SK-N-SH (cell line): ENCODE results near the gene PALS2. TPM values are rescaled to one million over a fixed set of nuclear protein-coding genes. Genes with fewer than 3 reads are reported as not detected.

Experiments used
- CTCF ChIA-PET: fragments of 300-600, 350-600 bp; formaldehyde crosslinking; extraction: SDS; loops from one replicate; lab custom pipeline; 2021; lab: Yijun Ruan, JAX
- POLR2A ChIA-PET: fragments of 350-600 bp; sonication (Branson Sonifier 250); formaldehyde crosslinking; extraction: SDS; loops from one replicate; lab custom pipeline; 2020; ENCODE audit warnings: antibody characterized with exemption, inconsistent platforms; lab: Yijun Ruan, JAX
- DNase-seq: peaks from one replicate; pipeline ENCODE4 v3.0.0; 2012
- H2AFZ ChIP-seq: fragments of 200-600 bp; sonication (generic); 2 replicates; pipeline ENCODE4 v1.8.1; 2016; ENCODE audit warnings: antibody characterized with exemption, mild to moderate bottlenecking, low read depth
- H3F3A ChIP-seq: fragments of 200-600 bp; sonication (generic); replicated peaks from 2 replicates; pipeline ENCODE3; 2016; ENCODE audit warnings: antibody characterized with exemption, mild to moderate bottlenecking; ENCODE audit not compliant: insufficient read depth
- H3K27ac ChIP-seq, 2 experiments: fragments of 200-500 bp in 1 of 2; fragments of 200-600 bp in 1 of 2; sonication (Bioruptor generic) in 1 of 2; sonication (generic), shearing (Covaris generic) in 1 of 2; 2 replicates each; pipeline versions ENCODE4 v1.5.1 to v1.6.1; 2014 to 2016; ENCODE audit warnings: low read depth in 2 of 2, inconsistent platforms in 1 of 2, low read length in 1 of 2, mild to moderate bottlenecking in 1 of 2, mixed read lengths in 1 of 2
- H3K27me3 ChIP-seq: fragments of 200-600 bp; sonication (generic), shearing (Covaris generic); 2 replicates; pipeline ENCODE4 v1.6.1; 2016; ENCODE audit warnings: mixed run types; ENCODE audit not compliant: insufficient read depth
- H3K36me3 ChIP-seq, 2 experiments: fragments of 200-500 bp in 1 of 2; fragments of 200-600 bp in 1 of 2; sonication (Bioruptor generic) in 1 of 2; sonication (generic) in 1 of 2; replicated peaks in 1 of 2; 2 replicates each; pipeline versions ENCODE3 to v1.5.1; 2014 to 2016; ENCODE audit warnings: low read length in 1 of 2, mild to moderate bottlenecking in 1 of 2; ENCODE audit not compliant: insufficient read depth in 2 of 2, control insufficient read depth in 1 of 2
- H3K4me1 ChIP-seq, 2 experiments: fragments of 200-500 bp in 1 of 2; fragments of 200-600 bp in 1 of 2; sonication (Bioruptor generic) in 1 of 2; sonication (generic), shearing (Covaris generic) in 1 of 2; 2 replicates each; pipeline versions ENCODE4 v1.5.1 to v1.6.1; 2014 to 2016; ENCODE audit warnings: low read depth in 1 of 2, low read length in 1 of 2, mixed run types in 1 of 2; ENCODE audit not compliant: insufficient read depth in 2 of 2, control insufficient read depth in 1 of 2
- H3K4me2 ChIP-seq: fragments of 200-600 bp; sonication (generic), shearing (Covaris generic); 2 replicates; pipeline ENCODE4 v1.6.1; 2017; ENCODE audit warnings: mixed run types
- H3K4me3 ChIP-seq, 2 experiments: fragments of 200-500 bp in 1 of 2; fragments of 200-600 bp in 1 of 2; sonication (Bioruptor generic) in 1 of 2; sonication (generic), shearing (Covaris generic) in 1 of 2; 2 replicates each; pipeline versions ENCODE4 v1.5.1 to v1.8.1; 2014 to 2016; ENCODE audit warnings: low read depth in 2 of 2, inconsistent platforms in 1 of 2, low read length in 1 of 2, mild to moderate bottlenecking in 1 of 2, mixed read lengths in 1 of 2, moderate library complexity in 1 of 2
- H3K79me2 ChIP-seq: fragments of 200-600 bp; sonication (generic); 2 replicates; pipeline ENCODE4 v1.8.1; 2017; ENCODE audit warnings: mild to moderate bottlenecking; ENCODE audit not compliant: insufficient read depth
- H3K9ac ChIP-seq: fragments of 200-600 bp; sonication (generic); 2 replicates; pipeline ENCODE4 v1.6.1; 2017; ENCODE audit warnings: mixed run types
- H3K9me2 ChIP-seq: fragments of 200-600 bp; sonication (generic); 2 replicates; pipeline ENCODE4 v1.6.1; 2017; ENCODE audit warnings: mixed run types
- H3K9me3 ChIP-seq: fragments of 200-600 bp; sonication (generic); 2 replicates; pipeline ENCODE4 v1.6.1; 2017; ENCODE audit warnings: mixed run types, mild to moderate bottlenecking, moderate library complexity
- H4K20me1 ChIP-seq: fragments of 200-600 bp; sonication (generic); 2 replicates; pipeline ENCODE4 v1.6.1; 2017; ENCODE audit warnings: mild to moderate bottlenecking, mixed run types; ENCODE audit not compliant: insufficient read depth
- ELF1 ChIP-seq: IDR thresholded peaks from 2 replicates; pipeline ENCODE4 v1.4.0; 2012
- EP300 ChIP-seq, 2 experiments: IDR thresholded peaks; 2 replicates each; pipeline versions ENCODE4 v1.4.0 to v1.6.1; 2012; ENCODE audit warnings: borderline replicate concordance in 1 of 2, low read depth in 1 of 2, low read length in 1 of 2
- EZH2phosphoT487 ChIP-seq: fragments of 200-600 bp; sonication (generic); IDR thresholded peaks from 2 replicates; pipeline ENCODE4 v1.6.1; 2017; ENCODE audit warnings: low read depth, mixed run types, mild to moderate bottlenecking, antibody characterized with exemption, moderate library complexity, borderline replicate concordance
- GATA2 ChIP-seq: sonication (generic); formaldehyde crosslinking; IDR thresholded peaks from 2 replicates; pipeline ENCODE4 v1.5.0; 2020; ENCODE audit warnings: mild to moderate bottlenecking, missing genetic modification reagents
- MEF2A ChIP-seq: IDR thresholded peaks from 2 replicates; pipeline ENCODE4 v1.4.0; 2012; ENCODE audit warnings: low read depth, borderline replicate concordance
- MXI1 ChIP-seq: IDR thresholded peaks from 2 replicates; pipeline ENCODE4 v1.6.1; 2012; ENCODE audit warnings: mild to moderate bottlenecking, low read depth, low read length, improper control_type of control experiment
- NFIC ChIP-seq: IDR thresholded peaks from 2 replicates; pipeline ENCODE4 v1.4.0; 2012; ENCODE audit warnings: borderline replicate concordance
- RAD21 ChIP-seq: IDR thresholded peaks from 2 replicates; pipeline ENCODE4 v1.6.1; 2012; ENCODE audit warnings: mild to moderate bottlenecking, low read length
- RCOR1 ChIP-seq: fragments of 150-350 bp; IDR thresholded peaks from 2 replicates; pipeline ENCODE4 v1.6.1; 2017; ENCODE audit warnings: antibody characterized with exemption, low read length
- RFX5 ChIP-seq: IDR thresholded peaks from 2 replicates; pipeline ENCODE4 v1.6.1; 2012; ENCODE audit warnings: mild to moderate bottlenecking, improper control_type of control experiment, low read length
- RXRA ChIP-seq: IDR thresholded peaks from 2 replicates; pipeline ENCODE4 v1.4.0; 2012; ENCODE audit warnings: low read depth, mild to moderate bottlenecking, borderline replicate concordance
- SIN3A ChIP-seq: IDR thresholded peaks from 2 replicates; pipeline ENCODE4 v1.6.1; 2012; ENCODE audit warnings: low read depth, mild to moderate bottlenecking, low read length, moderate library complexity, borderline replicate concordance
- SMC3 ChIP-seq: IDR thresholded peaks from 2 replicates; pipeline ENCODE4 v1.6.1; 2012; ENCODE audit warnings: low read depth, low read length, improper control_type of control experiment
- TAF1 ChIP-seq: IDR thresholded peaks from 2 replicates; pipeline ENCODE4 v1.6.1; 2012; ENCODE audit warnings: low read depth, mild to moderate bottlenecking, low read length, moderate library complexity, borderline replicate concordance
- TEAD4 ChIP-seq: IDR thresholded peaks from 2 replicates; pipeline ENCODE4 v1.4.0; 2012; ENCODE audit warnings: mild to moderate bottlenecking, borderline replicate concordance; ENCODE audit not compliant: insufficient read depth
- YY1 ChIP-seq: IDR thresholded peaks from 2 replicates; pipeline ENCODE4 v1.4.0; 2012; ENCODE audit warnings: low read depth, mild to moderate bottlenecking
- WGBS: methylation state at CpG from one replicate; pipeline ENCODE4 v1.1.6; 2017; ENCODE audit warnings: low lambda C conversion rate; 5-methylcytosine and 5-hydroxymethylcytosine counted together
- polyA plus RNA-seq, 3 experiments: library from polyadenylated mRNA; depleted of rRNA; stranded (reverse); fragments of >200 nt; gene quantifications; 2 replicates each; pipeline ENCODE4 v1.2.3, GENCODE V29; 2012
- TF ChIP-seq, protein P1 (sequence below): fragments of 150-350 bp; IDR thresholded peaks from 2 replicates; pipeline ENCODE4 v1.6.1; 2017; ENCODE audit warnings: antibody characterized with exemption, low read length, low read depth, borderline replicate concordance
- TF ChIP-seq, protein P2 (sequence below): IDR thresholded peaks from 2 replicates; pipeline ENCODE4 v1.4.0; 2012; ENCODE audit warnings: low read depth, borderline replicate concordance
- TF ChIP-seq, protein P3 (sequence below): IDR thresholded peaks from 2 replicates; pipeline ENCODE4 v1.4.0; 2012; ENCODE audit warnings: low read depth, borderline replicate concordance

PALS2 gene
- polyA plus RNA-seq, 1 of the 3 experiments (the other 2 are of a cell fraction): 6.9 TPM

DNA sequence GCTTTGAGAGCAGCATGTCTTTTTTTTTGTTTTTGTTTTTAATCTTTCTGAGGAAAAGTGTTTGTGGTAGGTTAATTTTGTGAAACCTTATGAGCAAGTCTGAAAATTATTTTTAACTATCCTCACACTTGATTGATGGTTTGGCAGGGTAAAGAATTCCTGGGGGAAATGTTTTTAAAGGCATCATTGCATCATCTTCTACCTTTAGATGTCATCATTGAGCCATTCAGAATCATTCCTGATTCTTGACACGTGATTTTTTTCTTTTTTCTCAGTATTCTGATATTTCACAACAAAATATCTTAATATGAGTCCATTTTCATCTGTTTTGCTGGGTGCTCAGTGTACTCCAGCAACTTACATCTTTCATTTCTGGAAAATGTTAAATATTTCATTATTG, 28.3 kb downstream of the PALS2 start:
- Histone ChIP-seq H3K4me1 (no peaks in the 10 kb centered on the region; a peak in 1 of 4 replicates), H3K27ac (no peak overlapping the region), H4K20me1 (no peaks in the 10 kb centered on the region), H3K36me3 (no peaks in the 10 kb centered on the region), H3F3A (no peaks in the 10 kb centered on the region), H3K27me3 (no peaks in the 10 kb centered on the region), H3K4me2 (no peak overlapping the region), H3K9me2 (no peaks in the 10 kb centered on the region), H3K4me3 (no peak overlapping the region), H3K9me3 (no peaks in the 10 kb centered on the region), H3K9ac (no peak overlapping the region), H3K79me2 (no peaks in the 10 kb centered on the region), H2AFZ (no peak overlapping the region)
- no peak for DNase-seq
- 89% methylated on average over 1 of the region's 1 CpG for WGBS
- CTCF ChIA-PET: interaction anchor here (0.7 to 2.5 kb wide), 3 partner anchors 8 to 709 kb away, joined by 3 to 8 read pairs (median 5); no protein-coding TSS in a partner anchor
- TF ChIP-seq TAF1 (no peak), RCOR1 (no peak), MEF2A (no peak), TEAD4 (no peak), GATA2 (no peak), EP300 (IDR thresholded peaks at IDR 0.05; ENCODE audit: borderline replicate concordance in 1 of 2, low read depth in 1 of 2, low read length in 1 of 2) (no peak), RXRA (no peak), ELF1 (no peak), YY1 (no peak), EZH2phosphoT487 (no peak), NFIC (no peak), SMC3 (no peak), RAD21 (no peak), SIN3A (no peak), MXI1 (no peak), RFX5 (no peak)
- TF ChIP-seq, protein P1, sequence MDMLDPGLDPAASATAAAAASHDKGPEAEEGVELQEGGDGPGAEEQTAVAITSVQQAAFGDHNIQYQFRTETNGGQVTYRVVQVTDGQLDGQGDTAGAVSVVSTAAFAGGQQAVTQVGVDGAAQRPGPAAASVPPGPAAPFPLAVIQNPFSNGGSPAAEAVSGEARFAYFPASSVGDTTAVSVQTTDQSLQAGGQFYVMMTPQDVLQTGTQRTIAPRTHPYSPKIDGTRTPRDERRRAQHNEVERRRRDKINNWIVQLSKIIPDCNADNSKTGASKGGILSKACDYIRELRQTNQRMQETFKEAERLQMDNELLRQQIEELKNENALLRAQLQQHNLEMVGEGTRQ: no peak
- TF ChIP-seq, protein P2, sequence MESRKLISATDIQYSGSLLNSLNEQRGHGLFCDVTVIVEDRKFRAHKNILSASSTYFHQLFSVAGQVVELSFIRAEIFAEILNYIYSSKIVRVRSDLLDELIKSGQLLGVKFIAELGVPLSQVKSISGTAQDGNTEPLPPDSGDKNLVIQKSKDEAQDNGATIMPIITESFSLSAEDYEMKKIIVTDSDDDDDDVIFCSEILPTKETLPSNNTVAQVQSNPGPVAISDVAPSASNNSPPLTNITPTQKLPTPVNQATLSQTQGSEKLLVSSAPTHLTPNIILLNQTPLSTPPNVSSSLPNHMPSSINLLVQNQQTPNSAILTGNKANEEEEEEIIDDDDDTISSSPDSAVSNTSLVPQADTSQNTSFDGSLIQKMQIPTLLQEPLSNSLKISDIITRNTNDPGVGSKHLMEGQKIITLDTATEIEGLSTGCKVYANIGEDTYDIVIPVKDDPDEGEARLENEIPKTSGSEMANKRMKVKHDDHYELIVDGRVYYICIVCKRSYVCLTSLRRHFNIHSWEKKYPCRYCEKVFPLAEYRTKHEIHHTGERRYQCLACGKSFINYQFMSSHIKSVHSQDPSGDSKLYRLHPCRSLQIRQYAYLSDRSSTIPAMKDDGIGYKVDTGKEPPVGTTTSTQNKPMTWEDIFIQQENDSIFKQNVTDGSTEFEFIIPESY: no peak
- TF ChIP-seq, protein P3, sequence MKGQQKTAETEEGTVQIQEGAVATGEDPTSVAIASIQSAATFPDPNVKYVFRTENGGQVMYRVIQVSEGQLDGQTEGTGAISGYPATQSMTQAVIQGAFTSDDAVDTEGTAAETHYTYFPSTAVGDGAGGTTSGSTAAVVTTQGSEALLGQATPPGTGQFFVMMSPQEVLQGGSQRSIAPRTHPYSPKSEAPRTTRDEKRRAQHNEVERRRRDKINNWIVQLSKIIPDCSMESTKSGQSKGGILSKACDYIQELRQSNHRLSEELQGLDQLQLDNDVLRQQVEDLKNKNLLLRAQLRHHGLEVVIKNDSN: no peak
- POLR2A ChIA-PET: no interaction called here
